Tibial nerve (tissue), 4 donors: ENCODE data around the gene PPP1CB.

ENCODE experiments used
- EP300 ChIP-seq, 2 donors: sonication (generic); formaldehyde crosslinking; IDR thresholded peaks; one replicate each; pipeline ENCODE4 v1.6.1; 2017; ENCODE audit warnings: antibody characterized with exemption in 2 of 2, mild to moderate bottlenecking in 1 of 2
- POLR2A ChIP-seq, 2 donors: fragments of 450-650 bp; IDR thresholded peaks; one replicate each; pipeline ENCODE4 v1.6.1; 2017; ENCODE audit warnings: antibody characterized with exemption in 2 of 2, mild to moderate bottlenecking in 2 of 2, moderate library complexity in 2 of 2
- TF ChIP-seq, protein P1 (sequence below), 5 experiments: fragments of 200-600 bp in 3 of 5; fragments of 450-650 bp in 2 of 5; sonication (generic) in 3 of 5; IDR thresholded peaks; one replicate each; pipeline ENCODE4 v1.5.1; 2016 to 2019; ENCODE audit warnings: antibody characterized with exemption in 5 of 5, mild to moderate bottlenecking in 3 of 5, moderate library complexity in 2 of 5

DNA sequence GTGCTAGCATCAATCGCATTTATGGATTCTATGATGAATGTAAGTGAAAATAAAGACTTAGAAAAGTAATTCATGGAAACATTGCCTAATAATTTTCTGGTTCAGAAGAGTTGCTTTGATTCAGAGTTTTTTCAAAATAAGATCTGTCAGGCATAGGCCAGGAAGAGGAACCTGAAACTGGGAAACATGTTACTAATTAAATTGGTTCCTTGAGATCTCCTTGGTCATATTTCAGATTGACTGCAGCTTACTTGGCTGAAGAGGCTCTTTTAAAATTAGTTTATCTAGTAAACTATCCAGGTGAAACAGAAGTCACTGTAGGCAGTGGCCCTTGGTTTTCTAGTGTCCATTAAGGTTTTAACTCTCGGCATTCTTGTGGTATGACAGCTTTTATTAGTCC, 27.4 kb downstream of the PPP1CB start:
- TF ChIP-seq, protein P1, sequence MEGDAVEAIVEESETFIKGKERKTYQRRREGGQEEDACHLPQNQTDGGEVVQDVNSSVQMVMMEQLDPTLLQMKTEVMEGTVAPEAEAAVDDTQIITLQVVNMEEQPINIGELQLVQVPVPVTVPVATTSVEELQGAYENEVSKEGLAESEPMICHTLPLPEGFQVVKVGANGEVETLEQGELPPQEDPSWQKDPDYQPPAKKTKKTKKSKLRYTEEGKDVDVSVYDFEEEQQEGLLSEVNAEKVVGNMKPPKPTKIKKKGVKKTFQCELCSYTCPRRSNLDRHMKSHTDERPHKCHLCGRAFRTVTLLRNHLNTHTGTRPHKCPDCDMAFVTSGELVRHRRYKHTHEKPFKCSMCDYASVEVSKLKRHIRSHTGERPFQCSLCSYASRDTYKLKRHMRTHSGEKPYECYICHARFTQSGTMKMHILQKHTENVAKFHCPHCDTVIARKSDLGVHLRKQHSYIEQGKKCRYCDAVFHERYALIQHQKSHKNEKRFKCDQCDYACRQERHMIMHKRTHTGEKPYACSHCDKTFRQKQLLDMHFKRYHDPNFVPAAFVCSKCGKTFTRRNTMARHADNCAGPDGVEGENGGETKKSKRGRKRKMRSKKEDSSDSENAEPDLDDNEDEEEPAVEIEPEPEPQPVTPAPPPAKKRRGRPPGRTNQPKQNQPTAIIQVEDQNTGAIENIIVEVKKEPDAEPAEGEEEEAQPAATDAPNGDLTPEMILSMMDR (IDR thresholded peaks at IDR 0.05): no peak
- TF ChIP-seq POLR2A (IDR thresholded peaks at IDR 0.05) (no peak), EP300 (IDR thresholded peaks at IDR 0.05) (no peak)
